ENCODE measurements around the gene CAMSAP2.
A peak's percentile ranks its signal among the peaks of the same experiment; 100 is the strongest.

Gene CAMSAP2

GRCh38 chr1:200849430-200849829 is 110.7 kb downstream of the CAMSAP2 start:
- no peak for DNase-seq

- DNase-seq: no peak
Measured at GRCh38 chr1:200850554-200850953, 111.9 kb downstream of the CAMSAP2 start.

GRCh38 chr1:200856716-200857357 is 118.1 kb downstream of the CAMSAP2 start:
- no peak for DNase-seq

- no peak for DNase-seq
Measured at GRCh38 chr1:200857804-200858203, 119.1 kb downstream of the CAMSAP2 start.

GRCh38 chr1:200861937-200862647 is 123.4 kb downstream of the CAMSAP2 start:
- DNase-seq: no peak

GRCh38 chr1:200862713-200863415 is 124.2 kb downstream of the CAMSAP2 start:
- DNase-seq: no peak

GRCh38 chr1:200866116-200866515 is 127.4 kb downstream of the CAMSAP2 start:
- no peak for DNase-seq

GRCh38 chr1:200866521-200866920 is 127.8 kb downstream of the CAMSAP2 start:
- DNase-seq: no peak

- peak; percentile 7 for DNase-seq
Measured at GRCh38 chr1:200867018-200867811, 128.5 kb downstream of the CAMSAP2 start.

- no peak for DNase-seq
Measured at GRCh38 chr1:200869376-200869752, 130.7 kb downstream of the CAMSAP2 start.

- no peak for DNase-seq
Measured at GRCh38 chr1:200869753-200870391, 131.2 kb downstream of the CAMSAP2 start.

- no peak for DNase-seq
Measured at GRCh38 chr1:200872446-200873115, 133.9 kb downstream of the CAMSAP2 start, which contains the start of gene GPR25. TSS of gene GPR25 (plus strand) at chr1:200872981. CDS start at chr1:200873038, 57 bp downstream.

GRCh38 chr1:200873116-200873670 is 134.5 kb downstream of the CAMSAP2 start:
- DNase-seq: no peak

- DNase-seq: no peak
Measured at GRCh38 chr1:200873671-200874397, 135.1 kb downstream of the CAMSAP2 start.

GRCh38 chr1:200874694-200875093 is 136.0 kb downstream of the CAMSAP2 start:
- DNase-seq: no peak

GRCh38 chr1:200875416-200875815 is 136.7 kb downstream of the CAMSAP2 start:
- DNase-seq: no peak

- no peak for DNase-seq
Measured at GRCh38 chr1:200877010-200877409, 138.3 kb downstream of the CAMSAP2 start.

GRCh38 chr1:200877839-200878551 is 139.3 kb downstream of the CAMSAP2 start:
- DNase-seq: no peak

- no peak for DNase-seq
Measured at GRCh38 chr1:200880212-200880611, 141.5 kb downstream of the CAMSAP2 start.

GRCh38 chr1:200883118-200883517 is 144.4 kb downstream of the CAMSAP2 start:
- no peak for DNase-seq

Measured in kidney glomerular epithelial cell (primary cell).